Neural cell (in vitro differentiated cells): Measurements from ENCODE around the gene ANKIB1. TPM values are rescaled to one million over a fixed set of nuclear protein-coding genes. Genes with fewer than 3 reads are reported as not detected.

Experiments used
- polyA plus RNA-seq: library from polyadenylated mRNA; depleted of rRNA; stranded (reverse); fragments of >200 nt; gene quantifications from 2 replicates; pipeline ENCODE4 v1.2.3, GENCODE V29; 2014
- small RNA-seq, 3 experiments: library from RNA; depleted of rRNA; stranded (forward); fragments of <200 nt; gene quantifications; one replicate each; pipeline ENCODE3, GENCODE V24; 2012

The ANKIB1 gene
- polyA plus RNA-seq, 1 donor from 2014 or later: 83.0 TPM

Small RNA genes lying within 50 kb of the gene (small RNA-seq; reads per million reads assigned to genes)
- 0 reads per million in 3 experiments for gene MIR1285-1
- 0 to 1.2 (median 0) reads per million in 3 experiments for gene RF00019

Other genes starting within 250 kb of the ANKIB1 start
- 118 and 137 TPM in 2 replicates for gene CYP51A1, start 111.5 kb upstream of the ANKIB1 start, polyA plus RNA-seq
- 2.6 and 2.7 TPM in 2 replicates for gene LRRD1, start 66.8 kb upstream of the ANKIB1 start, polyA plus RNA-seq
- gene KRIT1, start 60 bp upstream of the ANKIB1 start, polyA plus RNA-seq: 39.6 and 41.3 TPM in 2 replicates
- 28.9 and 31.3 TPM in 2 replicates for gene GATAD1, start 201.5 kb downstream of the ANKIB1 start, polyA plus RNA-seq
- gene ERVW-1, start 232.0 kb downstream of the ANKIB1 start, polyA plus RNA-seq: not detected in 2 replicates